ENCODE results near the gene IDH1.
"Not testable (repeated sequence)": the region's sequence is repeated elsewhere in the genome, so short reads cannot be mapped to it uniquely, and the experiment has no call there.

The IDH1 gene

GRCh38 chr2:208254871-208255556 is at the start of gene IDH1:
TSS of gene IDH1 (minus strand) at chr2:208255071. CDS start at chr2:208251551, 3,520 bp downstream.
- peak; percentile 92 to 95 for DNase-seq

GRCh38 chr2:208304157-208304556 is 49.3 kb upstream of the IDH1 start:
- no peak for DNase-seq

- no peak for DNase-seq
Observed at GRCh38 chr2:208300847-208301618, 46.2 kb upstream of the IDH1 start.

GRCh38 chr2:208297961-208298360 is 43.1 kb upstream of the IDH1 start:
- DNase-seq = no peak

GRCh38 chr2:208296610-208297009 is 41.7 kb upstream of the IDH1 start:
- DNase-seq = no peak

- DNase-seq = no peak
Observed at GRCh38 chr2:208295834-208296233, 41.0 kb upstream of the IDH1 start.

- DNase-seq = no peak
Observed at GRCh38 chr2:208294482-208295024, 39.7 kb upstream of the IDH1 start.

- DNase-seq = no peak
Observed at GRCh38 chr2:208285853-208286252, 31.0 kb upstream of the IDH1 start.

GRCh38 chr2:208280933-208281332 is 26.1 kb upstream of the IDH1 start:
- DNase-seq = no peak

GRCh38 chr2:208280234-208280633 is 25.4 kb upstream of the IDH1 start:
- no peak for DNase-seq

- DNase-seq = no peak
Observed at GRCh38 chr2:208279236-208279635, 24.4 kb upstream of the IDH1 start.

- DNase-seq = no peak
Observed at GRCh38 chr2:208278549-208278948, 23.7 kb upstream of the IDH1 start.

- DNase-seq = no peak
Observed at GRCh38 chr2:208274748-208275147, 19.9 kb upstream of the IDH1 start.

- no peak for DNase-seq
Observed at GRCh38 chr2:208269091-208269490, 14.2 kb upstream of the IDH1 start.

- DNase-seq = no peak
Observed at GRCh38 chr2:208268156-208268952, 13.5 kb upstream of the IDH1 start.

- not testable (repeated sequence) for DNase-seq
Observed at GRCh38 chr2:208267526-208267925, 12.7 kb upstream of the IDH1 start.

- DNase-seq = no peak
Observed at GRCh38 chr2:208266936-208267335, 12.1 kb upstream of the IDH1 start.

- DNase-seq = no peak
Observed at GRCh38 chr2:208266553-208266893, 11.7 kb upstream of the IDH1 start.

- DNase-seq = peak; percentile 96 to 97
Observed at GRCh38 chr2:208265801-208266552, 11.1 kb upstream of the IDH1 start, which contains the start of gene PIKFYVE. TSS of gene PIKFYVE (plus strand) at chr2:208266255. CDS start at chr2:208271520, 5,265 bp downstream.

- DNase-seq = no peak
Observed at GRCh38 chr2:208265371-208265800, 10.5 kb upstream of the IDH1 start.

GRCh38 chr2:208256849-208257813 is 2.3 kb upstream of the IDH1 start:
- not testable (repeated sequence) for DNase-seq

All from NCI-H1930 (cell line).